Measurements from ENCODE around the gene ERAS.

GRCh38 chrX:48854898-48855297, 28.6 kb downstream of the ERAS start:
- TF ChIP-seq CTCF (IDR thresholded peaks at IDR 0.05; ENCODE audit: low read depth, low read length, missing input control) (no peak), ATF3 (IDR thresholded peaks at IDR 0.05) (no peak), EGR1 (IDR thresholded peaks at IDR 0.05; ENCODE audit: low read depth in 2 of 2) (no peak), RAD21 (IDR thresholded peaks at IDR 0.05) (peak in 1 of 2 donors; percentile 19), GABPA (IDR thresholded peaks at IDR 0.05 in 1 of 2, conservative IDR thresholded peaks at IDR 0.05 in 1 of 2) (no peak), RXRA (IDR thresholded peaks at IDR 0.05) (no peak), MAX (IDR thresholded peaks at IDR 0.05) (no peak), JUND (IDR thresholded peaks at IDR 0.05) (no peak), ZBTB33 (IDR thresholded peaks at IDR 0.05) (no peak), SP1 (IDR thresholded peaks at IDR 0.05) (no peak), TAF1 (conservative IDR thresholded peaks at IDR 0.05) (no peak), YY1 (IDR thresholded peaks at IDR 0.05) (no peak), REST (IDR thresholded peaks at IDR 0.05) (no peak), FOXA2 (IDR thresholded peaks at IDR 0.05) (no peak)

Measured in liver (tissue), 3 donors.